K562 (cell line): Measurements from ENCODE around the gene COL10A1. TPM values are rescaled to one million over a fixed set of nuclear protein-coding genes. Genes with fewer than 3 reads are reported as not detected.
A peak's percentile ranks its signal among the peaks of the same experiment; 100 is the strongest.

Experiments
- ATF7 ChIP-seq: fragments of 450-650 bp; IDR thresholded peaks from 2 replicates; pipeline ENCODE4 v1.7.1; 2014; ENCODE audit warnings: mild to moderate bottlenecking, moderate library complexity
- HCFC1 ChIP-seq: IDR thresholded peaks from 2 replicates; pipeline ENCODE4 v1.6.1; 2012; ENCODE audit warnings: low read depth, low read length, improper control_type of control experiment
- MAFF ChIP-seq: IDR thresholded peaks from 2 replicates; pipeline ENCODE4 v1.6.1; 2012; ENCODE audit warnings: low read length, improper control_type of control experiment
- MCM2 ChIP-seq: fragments of 450-650 bp; IDR thresholded peaks from 2 replicates; pipeline ENCODE4 v1.6.1; 2017; ENCODE audit warnings: low read depth, mild to moderate bottlenecking
- MCM5 ChIP-seq: fragments of 450-650 bp; IDR thresholded peaks from 2 replicates; pipeline ENCODE4 v1.6.1; 2016; ENCODE audit warnings: low read depth
- MYNN ChIP-seq, 2 experiments: sonication (generic); formaldehyde crosslinking in 1 of 2; IDR thresholded peaks; 2 replicates each; pipeline versions ENCODE4 v1.5.0 to v1.6.1; 2016 to 2020; ENCODE audit warnings: antibody characterized with exemption in 1 of 2, missing genetic modification reagents in 1 of 2
- POLR2B ChIP-seq: fragments of 450-650 bp; IDR thresholded peaks from 2 replicates; pipeline ENCODE4 v1.6.1; 2018; ENCODE audit warnings: low read depth; ENCODE audit not compliant: partially characterized antibody
- SAFB2 ChIP-seq: fragments of 200-400 bp; formaldehyde crosslinking; IDR thresholded peaks from 2 replicates; pipeline ENCODE4 v1.6.1; 2018; ENCODE audit warnings: borderline replicate concordance, low read length, low read depth, moderate library complexity; ENCODE audit not compliant: severe bottlenecking
- SMAD3 ChIP-seq: fragments of 450-650 bp; formaldehyde crosslinking; conservative IDR thresholded peaks from 2 replicates; pipeline ENCODE4 v1.4.0; 2020; ENCODE audit warnings: mild to moderate bottlenecking
- TAF15 ChIP-seq: fragments of 200-400 bp; formaldehyde crosslinking; IDR thresholded peaks from 2 replicates; pipeline ENCODE4 v1.6.1; 2017; ENCODE audit warnings: mild to moderate bottlenecking, low read depth, low read length, moderate library complexity
- ZFP30 ChIP-seq: fragments of 250-450 bp; sonication (Bioruptor Pico); IDR thresholded peaks from 2 replicates; pipeline ENCODE4 v1.8.0; 2022; ENCODE audit warnings: moderate library complexity, mild to moderate bottlenecking, inconsistent platforms, borderline replicate concordance
- polyA plus RNA-seq, 8 experiments: library from polyadenylated mRNA; depleted of rRNA in 4 of 8; stranded (reverse) in 5 of 8; unstranded in 3 of 8; fragments of >200 nt; fragmentation: Nextera tagmentation in 2 of 8; fragmentation: Illumina TruSeq in 1 of 8; extraction: Ambion mirVana in 2 of 8; extraction: Trizol in 1 of 8; gene quantifications; 2 replicates each; pipeline versions ENCODE4 v1.2.1 to v1.2.3, GENCODE V29; 2011 to 2014; ENCODE audit warnings: inconsistent platforms in 1 of 8, missing spikeins in 1 of 8
- total RNA-seq, 7 experiments: library from RNA; depleted of rRNA in 6 of 7; stranded (reverse); fragments of >200 nt in 6 of 7; fragmentation: Illumina TruSeq in 2 of 7; extraction: Trizol in 2 of 7; gene quantifications; 2 replicates each; pipeline versions ENCODE4 v1.2.1 to v1.2.3, GENCODE V29; 2011 to 2021; ENCODE audit warnings: low replicate concordance in 1 of 7
- TF ChIP-seq, protein P1 (sequence below): fragments of 450-650 bp; IDR thresholded peaks from 2 replicates; pipeline ENCODE4 v1.6.1; 2016; ENCODE audit warnings: mild to moderate bottlenecking, moderate library complexity
- TF ChIP-seq, protein P2 (sequence below): sonication (generic); formaldehyde crosslinking; IDR thresholded peaks from 2 replicates; pipeline ENCODE4 v1.8.0; 2022; ENCODE audit warnings: missing genetic modification reagents, mild to moderate bottlenecking, moderate library complexity, borderline replicate concordance

The COL10A1 gene
- total and polyA plus RNA-seq, 9 of the 15 experiments (the other 6 are each of a cell fraction or from before 2014, with no cell fraction given), result 0.06 to 0.08 TPM; not detected in 7

DNA sequence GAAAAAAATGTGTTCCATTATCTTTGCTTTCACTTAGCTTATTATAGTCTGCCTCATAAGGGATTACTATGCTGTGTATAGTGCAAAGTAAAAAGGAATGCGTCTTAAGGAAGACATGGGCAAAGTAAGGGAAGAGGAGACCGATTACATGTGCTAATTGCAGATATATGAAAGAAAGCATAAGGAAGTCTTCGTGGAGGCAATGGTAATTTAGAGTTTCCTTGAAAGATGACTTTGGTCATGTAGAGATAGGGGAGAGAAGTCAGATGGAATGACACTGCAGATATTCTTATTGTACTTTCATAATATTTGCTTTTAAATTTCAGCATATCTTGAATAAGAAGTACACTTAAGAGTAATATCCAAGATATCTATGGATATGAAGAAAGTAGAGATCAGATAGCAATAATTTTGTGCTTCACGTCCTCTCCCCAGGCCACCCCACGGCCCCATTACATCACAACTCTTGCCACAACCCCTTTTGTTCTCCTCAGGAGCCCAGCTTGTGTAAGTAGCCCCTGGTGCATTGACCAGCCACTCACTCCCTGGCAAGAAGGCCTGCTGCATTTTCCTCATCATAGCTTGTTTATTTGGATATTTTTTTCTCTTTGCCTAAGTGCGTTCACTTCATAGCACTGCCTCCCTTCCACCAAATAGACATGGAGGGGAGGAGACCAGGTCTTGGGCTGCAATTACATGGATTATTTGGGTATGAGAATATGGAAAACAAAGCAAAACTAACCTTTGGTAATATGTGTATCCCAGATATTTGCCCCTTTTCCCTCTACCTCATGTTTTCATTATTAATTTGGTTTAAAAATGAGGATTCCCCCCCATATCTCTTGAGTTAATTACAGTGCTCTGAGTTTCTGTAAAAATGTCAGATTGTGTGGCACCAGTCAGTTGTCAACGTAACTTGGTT is 30.7 kb upstream of the COL10A1 start (continued):
- TF ChIP-seq, protein P1, sequence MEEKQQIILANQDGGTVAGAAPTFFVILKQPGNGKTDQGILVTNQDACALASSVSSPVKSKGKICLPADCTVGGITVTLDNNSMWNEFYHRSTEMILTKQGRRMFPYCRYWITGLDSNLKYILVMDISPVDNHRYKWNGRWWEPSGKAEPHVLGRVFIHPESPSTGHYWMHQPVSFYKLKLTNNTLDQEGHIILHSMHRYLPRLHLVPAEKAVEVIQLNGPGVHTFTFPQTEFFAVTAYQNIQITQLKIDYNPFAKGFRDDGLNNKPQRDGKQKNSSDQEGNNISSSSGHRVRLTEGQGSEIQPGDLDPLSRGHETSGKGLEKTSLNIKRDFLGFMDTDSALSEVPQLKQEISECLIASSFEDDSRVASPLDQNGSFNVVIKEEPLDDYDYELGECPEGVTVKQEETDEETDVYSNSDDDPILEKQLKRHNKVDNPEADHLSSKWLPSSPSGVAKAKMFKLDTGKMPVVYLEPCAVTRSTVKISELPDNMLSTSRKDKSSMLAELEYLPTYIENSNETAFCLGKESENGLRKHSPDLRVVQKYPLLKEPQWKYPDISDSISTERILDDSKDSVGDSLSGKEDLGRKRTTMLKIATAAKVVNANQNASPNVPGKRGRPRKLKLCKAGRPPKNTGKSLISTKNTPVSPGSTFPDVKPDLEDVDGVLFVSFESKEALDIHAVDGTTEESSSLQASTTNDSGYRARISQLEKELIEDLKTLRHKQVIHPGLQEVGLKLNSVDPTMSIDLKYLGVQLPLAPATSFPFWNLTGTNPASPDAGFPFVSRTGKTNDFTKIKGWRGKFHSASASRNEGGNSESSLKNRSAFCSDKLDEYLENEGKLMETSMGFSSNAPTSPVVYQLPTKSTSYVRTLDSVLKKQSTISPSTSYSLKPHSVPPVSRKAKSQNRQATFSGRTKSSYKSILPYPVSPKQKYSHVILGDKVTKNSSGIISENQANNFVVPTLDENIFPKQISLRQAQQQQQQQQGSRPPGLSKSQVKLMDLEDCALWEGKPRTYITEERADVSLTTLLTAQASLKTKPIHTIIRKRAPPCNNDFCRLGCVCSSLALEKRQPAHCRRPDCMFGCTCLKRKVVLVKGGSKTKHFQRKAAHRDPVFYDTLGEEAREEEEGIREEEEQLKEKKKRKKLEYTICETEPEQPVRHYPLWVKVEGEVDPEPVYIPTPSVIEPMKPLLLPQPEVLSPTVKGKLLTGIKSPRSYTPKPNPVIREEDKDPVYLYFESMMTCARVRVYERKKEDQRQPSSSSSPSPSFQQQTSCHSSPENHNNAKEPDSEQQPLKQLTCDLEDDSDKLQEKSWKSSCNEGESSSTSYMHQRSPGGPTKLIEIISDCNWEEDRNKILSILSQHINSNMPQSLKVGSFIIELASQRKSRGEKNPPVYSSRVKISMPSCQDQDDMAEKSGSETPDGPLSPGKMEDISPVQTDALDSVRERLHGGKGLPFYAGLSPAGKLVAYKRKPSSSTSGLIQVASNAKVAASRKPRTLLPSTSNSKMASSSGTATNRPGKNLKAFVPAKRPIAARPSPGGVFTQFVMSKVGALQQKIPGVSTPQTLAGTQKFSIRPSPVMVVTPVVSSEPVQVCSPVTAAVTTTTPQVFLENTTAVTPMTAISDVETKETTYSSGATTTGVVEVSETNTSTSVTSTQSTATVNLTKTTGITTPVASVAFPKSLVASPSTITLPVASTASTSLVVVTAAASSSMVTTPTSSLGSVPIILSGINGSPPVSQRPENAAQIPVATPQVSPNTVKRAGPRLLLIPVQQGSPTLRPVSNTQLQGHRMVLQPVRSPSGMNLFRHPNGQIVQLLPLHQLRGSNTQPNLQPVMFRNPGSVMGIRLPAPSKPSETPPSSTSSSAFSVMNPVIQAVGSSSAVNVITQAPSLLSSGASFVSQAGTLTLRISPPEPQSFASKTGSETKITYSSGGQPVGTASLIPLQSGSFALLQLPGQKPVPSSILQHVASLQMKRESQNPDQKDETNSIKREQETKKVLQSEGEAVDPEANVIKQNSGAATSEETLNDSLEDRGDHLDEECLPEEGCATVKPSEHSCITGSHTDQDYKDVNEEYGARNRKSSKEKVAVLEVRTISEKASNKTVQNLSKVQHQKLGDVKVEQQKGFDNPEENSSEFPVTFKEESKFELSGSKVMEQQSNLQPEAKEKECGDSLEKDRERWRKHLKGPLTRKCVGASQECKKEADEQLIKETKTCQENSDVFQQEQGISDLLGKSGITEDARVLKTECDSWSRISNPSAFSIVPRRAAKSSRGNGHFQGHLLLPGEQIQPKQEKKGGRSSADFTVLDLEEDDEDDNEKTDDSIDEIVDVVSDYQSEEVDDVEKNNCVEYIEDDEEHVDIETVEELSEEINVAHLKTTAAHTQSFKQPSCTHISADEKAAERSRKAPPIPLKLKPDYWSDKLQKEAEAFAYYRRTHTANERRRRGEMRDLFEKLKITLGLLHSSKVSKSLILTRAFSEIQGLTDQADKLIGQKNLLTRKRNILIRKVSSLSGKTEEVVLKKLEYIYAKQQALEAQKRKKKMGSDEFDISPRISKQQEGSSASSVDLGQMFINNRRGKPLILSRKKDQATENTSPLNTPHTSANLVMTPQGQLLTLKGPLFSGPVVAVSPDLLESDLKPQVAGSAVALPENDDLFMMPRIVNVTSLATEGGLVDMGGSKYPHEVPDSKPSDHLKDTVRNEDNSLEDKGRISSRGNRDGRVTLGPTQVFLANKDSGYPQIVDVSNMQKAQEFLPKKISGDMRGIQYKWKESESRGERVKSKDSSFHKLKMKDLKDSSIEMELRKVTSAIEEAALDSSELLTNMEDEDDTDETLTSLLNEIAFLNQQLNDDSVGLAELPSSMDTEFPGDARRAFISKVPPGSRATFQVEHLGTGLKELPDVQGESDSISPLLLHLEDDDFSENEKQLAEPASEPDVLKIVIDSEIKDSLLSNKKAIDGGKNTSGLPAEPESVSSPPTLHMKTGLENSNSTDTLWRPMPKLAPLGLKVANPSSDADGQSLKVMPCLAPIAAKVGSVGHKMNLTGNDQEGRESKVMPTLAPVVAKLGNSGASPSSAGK, result peak; percentile 78
- no peak for TF ChIP-seq MCM5
- no peak for TF ChIP-seq SMAD3 (CRISPR knock-in tag)
- peak; percentile 15; the same call in 1 of the 2 replicates for TF ChIP-seq ATF7
- TF ChIP-seq MAFF, result peak; percentile 77; the same call in 1 of the 2 replicates
- TF ChIP-seq HCFC1, result no peak
- TF ChIP-seq, protein P2, sequence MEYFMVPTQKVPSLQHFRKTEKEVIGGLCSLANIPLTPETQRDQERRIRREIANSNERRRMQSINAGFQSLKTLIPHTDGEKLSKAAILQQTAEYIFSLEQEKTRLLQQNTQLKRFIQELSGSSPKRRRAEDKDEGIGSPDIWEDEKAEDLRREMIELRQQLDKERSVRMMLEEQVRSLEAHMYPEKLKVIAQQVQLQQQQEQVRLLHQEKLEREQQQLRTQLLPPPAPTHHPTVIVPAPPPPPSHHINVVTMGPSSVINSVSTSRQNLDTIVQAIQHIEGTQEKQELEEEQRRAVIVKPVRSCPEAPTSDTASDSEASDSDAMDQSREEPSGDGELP (CRISPR knock-in tag), result no peak
- no peak for TF ChIP-seq ZFP30
- no peak for TF ChIP-seq MYNN (IDR thresholded peaks at IDR 0.05)
- TF ChIP-seq MYNN (CRISPR knock-in tag; IDR thresholded peaks at IDR 0.05), result no peak
- TF ChIP-seq MCM2, result no peak
- TF ChIP-seq POLR2B, result no peak
- no peak for TF ChIP-seq TAF15
- TF ChIP-seq SAFB2, result no peak
